PC-9 (cell line): ENCODE results near the gene HYDIN. TPM values are rescaled to one million over a fixed set of nuclear protein-coding genes. Genes with fewer than 3 reads are reported as not detected.
"Not testable (repeated sequence)": the region's sequence is repeated elsewhere in the genome, so short reads cannot be mapped to it uniquely, and the experiment has no call there.

ENCODE experiments used
- BruUV-seq: library from RNA; stranded (reverse); fragments of 400-500 nt; replicated peaks from 2 replicates; lab custom pipeline; 2021; lab: Mats Ljungman, UMichigan
- CTCF ChIA-PET: fragments of 300-600 bp; sonication (Branson Sonifier 250); formaldehyde crosslinking; loops from one replicate; lab custom pipeline; 2022; ENCODE audit warnings: antibody characterized with exemption; lab: Charles Lee
- POLR2A ChIA-PET: fragments of 300-600 bp; sonication (Branson Sonifier 250); formaldehyde crosslinking; loops from one replicate; lab custom pipeline; 2022; ENCODE audit warnings: antibody characterized with exemption; ENCODE audit not compliant: unreplicated experiment; lab: Charles Lee
- DNase-seq, 2 experiments: peaks; one replicate each; pipeline versions ENCODE4 v3.0.0 to v3.0.0-alpha.2; 2015 to 2022; ENCODE audit warnings: mixed read lengths in 1 of 2
- H2AFZ ChIP-seq: fragments of 200-600 bp; sonication (generic); 2 replicates; pipeline ENCODE4 v1.8.1; 2017; ENCODE audit warnings: antibody characterized with exemption
- H3F3A ChIP-seq: fragments of 200-600 bp; sonication (generic); 2 replicates; pipeline ENCODE4 v1.8.1; 2017; ENCODE audit warnings: antibody characterized with exemption, mild to moderate bottlenecking, low read depth; ENCODE audit not compliant: insufficient read depth
- H3K27ac ChIP-seq: fragments of 200-600 bp; sonication (generic); 2 replicates; pipeline ENCODE4 v1.6.1; 2016; ENCODE audit warnings: mixed run types
- H3K27me3 ChIP-seq: fragments of 200-600 bp; sonication (generic); 2 replicates; pipeline ENCODE4 v1.6.1; 2016; ENCODE audit warnings: low read depth, mixed run types; ENCODE audit not compliant: insufficient read depth
- H3K36me3 ChIP-seq: fragments of 200-600 bp; sonication (generic); 2 replicates; pipeline ENCODE4 v1.6.1; 2016; ENCODE audit warnings: low read depth, mixed run types
- H3K4me1 ChIP-seq: fragments of 200-600 bp; sonication (generic); replicated peaks from 2 replicates; pipeline ENCODE4 v1.6.1; 2016; ENCODE audit warnings: mixed run types; ENCODE audit not compliant: insufficient read depth
- H3K4me2 ChIP-seq: fragments of 200-600 bp; sonication (generic); 2 replicates; pipeline ENCODE4 v1.6.1; 2017; ENCODE audit warnings: mixed run types
- H3K4me3 ChIP-seq: fragments of 200-600 bp; sonication (generic); 2 replicates; pipeline ENCODE4 v1.6.1; 2016; ENCODE audit warnings: mixed run types
- H3K79me2 ChIP-seq: fragments of 200-600 bp; sonication (generic); 2 replicates; pipeline ENCODE4 v1.6.1; 2017; ENCODE audit warnings: low read depth, mixed run types
- H3K9me2 ChIP-seq: fragments of 200-600 bp; sonication (generic); 2 replicates; pipeline ENCODE4 v1.8.1; 2017; ENCODE audit warnings: mild to moderate bottlenecking; ENCODE audit not compliant: insufficient read depth
- H3K9me3 ChIP-seq: fragments of 200-600 bp; sonication (generic); 2 replicates; pipeline ENCODE4 v1.8.1; 2016; ENCODE audit warnings: low read depth; ENCODE audit not compliant: insufficient read depth
- H4K20me1 ChIP-seq: fragments of 200-600 bp; sonication (generic); 2 replicates; pipeline ENCODE4 v1.8.1; 2017; ENCODE audit not compliant: insufficient read depth
- intact Hi-C: fragments of 100-400 bp; cut with micrococcal nuclease; formaldehyde crosslinking; loops from one replicate; pipeline ENCODE4 v1.10.0; 2022; ENCODE audit not compliant: unreplicated experiment
- total RNA-seq: library from RNA; stranded (reverse); gene quantifications from 2 replicates; pipeline ENCODE4 v1.2.3, GENCODE V29; 2021

HYDIN gene
- total RNA-seq, 1 experiment from 2014 or later = 31.0 TPM

- H3K4me1 ChIP-seq, H3K79me2 ChIP-seq, H3K27me3 ChIP-seq, CTCF ChIA-PET, H3K4me3 ChIP-seq, H3K27ac ChIP-seq, DNase-seq, H3K4me2 ChIP-seq, POLR2A ChIA-PET, H3K9me2 ChIP-seq, H3F3A ChIP-seq, H4K20me1 ChIP-seq, H2AFZ ChIP-seq, intact Hi-C loops, H3K36me3 ChIP-seq, BruUV-seq, H3K9me3 ChIP-seq: not testable (repeated sequence)
Measured at GRCh38 chr16:71080777-71081176, 149.7 kb downstream of the HYDIN start.

DNA sequence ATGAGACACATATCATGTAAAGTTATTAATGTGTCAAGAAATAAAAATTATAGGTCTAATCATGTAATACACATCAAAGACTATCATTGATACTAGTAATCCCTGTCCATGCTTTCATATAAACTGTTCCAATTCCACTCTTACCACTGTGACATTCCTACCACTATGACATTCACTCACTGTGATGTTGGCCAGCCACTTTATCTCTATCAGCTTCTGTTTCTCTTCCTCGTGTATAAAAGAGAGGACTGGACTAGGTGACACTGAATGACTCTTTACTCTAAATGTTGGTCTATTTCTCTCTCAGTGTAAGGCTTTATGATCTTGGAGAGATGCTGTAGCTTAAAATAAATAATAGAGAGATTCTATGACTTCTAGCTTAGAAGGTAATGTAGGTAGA lies 150.3 kb downstream of the HYDIN start:
- H2AFZ ChIP-seq, H3K79me2 ChIP-seq, H3K9me2 ChIP-seq, H3K27me3 ChIP-seq, H3K36me3 ChIP-seq, H4K20me1 ChIP-seq, intact Hi-C loops, H3K4me2 ChIP-seq, H3K4me1 ChIP-seq, H3K27ac ChIP-seq, H3K9me3 ChIP-seq, H3K4me3 ChIP-seq, DNase-seq, H3F3A ChIP-seq, BruUV-seq, POLR2A ChIA-PET, CTCF ChIA-PET: not testable (repeated sequence)

DNA sequence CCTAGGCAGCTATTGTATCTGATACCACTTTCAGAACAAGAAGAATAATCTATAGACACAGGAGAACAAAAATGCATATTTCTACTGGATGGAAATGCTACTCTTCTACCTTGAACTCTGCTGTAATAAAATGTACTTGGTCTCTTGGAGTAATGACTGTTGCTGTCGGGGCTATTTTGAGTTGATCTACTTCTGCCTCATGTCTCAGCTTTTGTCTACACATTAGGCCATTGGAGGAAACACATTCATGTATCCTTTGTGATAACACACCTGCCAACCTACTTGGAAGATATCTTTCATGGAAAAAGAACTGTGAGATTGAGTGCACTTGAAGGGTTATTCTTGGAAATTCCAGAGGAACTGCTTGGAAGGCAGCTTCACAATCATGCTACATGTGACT lies 159.9 kb downstream of the HYDIN start:
- H3K4me2 ChIP-seq, H3K36me3 ChIP-seq, BruUV-seq, CTCF ChIA-PET, H3K9me2 ChIP-seq, DNase-seq, H3K9me3 ChIP-seq, H3K79me2 ChIP-seq, H3K27me3 ChIP-seq, H4K20me1 ChIP-seq, H3K4me3 ChIP-seq, POLR2A ChIA-PET, H3K4me1 ChIP-seq, H3F3A ChIP-seq, intact Hi-C loops, H2AFZ ChIP-seq, H3K27ac ChIP-seq: not testable (repeated sequence)

- H2AFZ ChIP-seq, BruUV-seq, POLR2A ChIA-PET, CTCF ChIA-PET, H3K36me3 ChIP-seq, H4K20me1 ChIP-seq, H3K9me2 ChIP-seq, H3K9me3 ChIP-seq, H3F3A ChIP-seq, H3K4me3 ChIP-seq, DNase-seq, H3K4me1 ChIP-seq, H3K27ac ChIP-seq, intact Hi-C loops, H3K79me2 ChIP-seq, H3K4me2 ChIP-seq, H3K27me3 ChIP-seq: not testable (repeated sequence)
Measured at GRCh38 chr16:71069842-71070241, 160.7 kb downstream of the HYDIN start.

GRCh38 chr16:71053897-71054609 lies 176.5 kb downstream of the HYDIN start:
- BruUV-seq, H3K27me3 ChIP-seq, CTCF ChIA-PET, H3F3A ChIP-seq, H3K36me3 ChIP-seq, H3K4me1 ChIP-seq, H3K9me3 ChIP-seq, H3K4me3 ChIP-seq, H4K20me1 ChIP-seq, POLR2A ChIA-PET, H3K4me2 ChIP-seq, DNase-seq, H3K9me2 ChIP-seq, H3K27ac ChIP-seq, intact Hi-C loops, H2AFZ ChIP-seq, H3K79me2 ChIP-seq: not testable (repeated sequence)

DNA sequence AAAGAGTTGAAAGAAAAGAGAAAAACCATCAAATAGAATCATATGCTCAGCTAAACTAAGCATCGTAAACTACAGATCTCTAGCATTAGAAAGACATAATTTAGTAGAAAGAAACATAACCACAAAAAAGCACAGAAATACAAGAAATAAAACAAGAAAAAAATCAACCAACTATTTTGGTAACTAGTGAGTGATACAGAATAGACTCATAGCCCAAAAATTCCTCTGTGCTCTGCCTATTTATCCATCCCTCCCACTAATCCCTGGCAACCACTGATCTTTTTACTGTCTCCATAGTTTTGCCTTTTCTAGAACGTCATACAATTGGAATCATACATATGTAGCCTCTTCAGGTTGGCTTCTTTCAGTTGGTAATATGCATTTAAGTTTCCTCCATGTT lies 180.2 kb downstream of the HYDIN start:
- H4K20me1 ChIP-seq, intact Hi-C loops, H3K9me2 ChIP-seq, H3K4me3 ChIP-seq, POLR2A ChIA-PET, H3K9me3 ChIP-seq, H3F3A ChIP-seq, DNase-seq, BruUV-seq, H3K79me2 ChIP-seq, H3K27me3 ChIP-seq, H3K4me2 ChIP-seq, CTCF ChIA-PET, H3K4me1 ChIP-seq, H3K27ac ChIP-seq, H2AFZ ChIP-seq, H3K36me3 ChIP-seq: not testable (repeated sequence)

DNA sequence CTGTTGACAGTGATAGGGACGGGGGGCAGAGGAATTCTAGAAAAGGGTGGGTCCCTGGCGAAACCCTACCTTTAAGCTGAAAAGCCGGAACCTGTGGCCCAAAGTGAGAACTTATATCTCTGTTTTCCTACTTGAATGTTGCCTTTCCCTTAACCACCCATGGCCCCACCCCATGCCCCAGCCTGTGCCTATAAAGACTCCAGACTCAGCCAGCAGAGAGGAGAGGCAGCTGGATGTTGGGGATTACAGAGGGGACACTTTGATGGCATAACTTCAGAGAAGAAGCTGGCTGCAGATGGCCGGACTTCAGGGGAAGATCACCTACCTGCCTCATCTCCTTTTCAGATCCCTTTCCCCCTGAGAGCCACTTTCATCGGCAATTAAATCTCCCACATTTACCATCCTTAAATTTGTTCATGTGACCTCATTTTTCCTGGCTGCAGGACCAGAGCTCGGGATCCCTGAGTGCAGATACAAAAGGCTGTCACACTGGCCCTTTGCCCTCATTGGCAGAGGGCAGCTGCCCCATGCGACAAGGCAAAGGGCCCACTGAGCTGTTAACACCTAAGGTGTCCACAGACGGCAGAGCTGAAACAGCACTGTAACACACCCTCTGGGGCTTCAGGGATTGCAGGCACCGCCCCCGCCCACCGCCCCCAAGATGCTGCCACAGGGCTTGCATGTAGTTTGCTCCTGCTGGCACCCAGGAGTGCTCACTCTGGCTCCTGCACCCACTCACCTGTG lies 191.0 kb downstream of the HYDIN start:
- H3K4me3 ChIP-seq, H2AFZ ChIP-seq, H3F3A ChIP-seq, H3K36me3 ChIP-seq, H3K4me2 ChIP-seq, H4K20me1 ChIP-seq, BruUV-seq, H3K9me3 ChIP-seq, POLR2A ChIA-PET, intact Hi-C loops, CTCF ChIA-PET, DNase-seq, H3K79me2 ChIP-seq, H3K27ac ChIP-seq, H3K27me3 ChIP-seq, H3K9me2 ChIP-seq, H3K4me1 ChIP-seq: not testable (repeated sequence)
